Upper lobe of left lung (tissue), 6 donors: ENCODE data around the gene TMEM94. TPM values are rescaled to one million over a fixed set of nuclear protein-coding genes. Genes with fewer than 3 reads are reported as not detected.

Experiments used
- ATAC-seq, 2 donors: fragments of 200-7000 bp; cut with Tn5 transposase; one replicate each; pipeline ENCODE4 v1.9.1; 2022; ENCODE audit warnings: mild to moderate bottlenecking in 2 of 2, moderate library complexity in 2 of 2; ENCODE audit not compliant: low FRiP score in 2 of 2
- DNase-seq, 2 donors: peaks; one replicate each; pipeline ENCODE4 v3.0.0-alpha.2; 2019 to 2020
- H3K27ac ChIP-seq, 4 donors: fragments of 200-600 bp; sonication (generic); one replicate each; pipeline ENCODE4 v1.5.1; 2016 to 2019
- H3K27me3 ChIP-seq, 4 donors: fragments of 200-600 bp; sonication (generic); one replicate each; pipeline ENCODE4 v1.5.1; 2017 to 2019
- H3K36me3 ChIP-seq, 4 donors: fragments of 200-600 bp; sonication (generic); one replicate each; pipeline ENCODE4 v1.5.1; 2016 to 2019
- H3K4me1 ChIP-seq, 4 donors: fragments of 200-600 bp; sonication (generic); one replicate each; pipeline ENCODE4 v1.5.1; 2018 to 2019
- H3K4me3 ChIP-seq, 4 donors: fragments of 200-600 bp; sonication (generic); one replicate each; pipeline ENCODE4 v1.5.1; 2017 to 2019; ENCODE audit warnings: mild to moderate bottlenecking in 2 of 4, moderate library complexity in 1 of 4
- H3K9me3 ChIP-seq, 4 donors: fragments of 200-600 bp; sonication (generic); one replicate each; pipeline ENCODE4 v1.5.1; 2018 to 2019
- CTCF ChIP-seq, 6 experiments: fragments of 450-650 bp in 4 of 6; fragments of 200-600 bp in 2 of 6; sonication (generic) in 2 of 6; IDR thresholded peaks; one replicate each; pipeline ENCODE4 v1.5.1; 2016 to 2019; ENCODE audit warnings: antibody characterized with exemption in 6 of 6
- EP300 ChIP-seq, 4 donors: sonication (generic); formaldehyde crosslinking; IDR thresholded peaks; one replicate each; pipeline ENCODE4 v1.5.1; 2017; ENCODE audit warnings: antibody characterized with exemption in 4 of 4, control low read depth in 2 of 4
- POLR2A ChIP-seq, 4 donors: fragments of 450-650 bp; IDR thresholded peaks; one replicate each; pipeline ENCODE4 v1.5.1; 2016 to 2017; ENCODE audit warnings: antibody characterized with exemption in 4 of 4, mild to moderate bottlenecking in 2 of 4
- POLR2AphosphoS5 ChIP-seq, 2 donors: sonication (generic); formaldehyde crosslinking; IDR thresholded peaks; one replicate each; pipeline ENCODE4 v1.5.1; 2017; ENCODE audit warnings: antibody characterized with exemption in 2 of 2
- WGBS, 2 donors: methylation state at CpG; one replicate each; pipeline ENCODE4 v1.1.5; 2017 to 2018; 5-methylcytosine and 5-hydroxymethylcytosine counted together
- total RNA-seq, 6 donors: library from RNA; depleted of rRNA in 4 of 6; stranded (reverse); fragments of >200 nt in 4 of 6; gene quantifications; one replicate each; pipeline versions ENCODE4 v1.1.0 to v1.2.1, GENCODE V29; 2016 to 2021
- donor health status: DM: no; HTN: no; CAD: no; lungs with moderate emphysema.
- donor health status: DM: no; HTN: yes; CAD: no; lungs with severe emphysema.

The TMEM94 gene
- total RNA-seq, 6 donors from 2014 or later: 62.3 to 320 (median 90.5) TPM

GRCh38 chr17:75490173-75490743 is 33.8 kb downstream of the TMEM94 start:
- Histone ChIP-seq H3K4me1 (peaks cover 40 to 55% (median 41%) of the 10 kb centered on the region in 4 donors), H3K36me3 (peaks cover 13 to 51% (median 42%) of the 10 kb centered on the region in 4 donors), H3K27ac (peak overlapping the region; percentile 56 to 87 (median 70)), H3K27me3 (no peaks in the 10 kb centered on the region), H3K9me3 (no peaks in the 10 kb centered on the region), H3K4me3 (no peak overlapping the region)
- TF ChIP-seq EP300 (IDR thresholded peaks at IDR 0.05): no peak
- no peak for TF ChIP-seq CTCF (IDR thresholded peaks at IDR 0.05)
- TF ChIP-seq POLR2A (IDR thresholded peaks at IDR 0.05): no peak
- TF ChIP-seq POLR2AphosphoS5 (IDR thresholded peaks at IDR 0.05): no peak
- DNase-seq (peak; percentile 54 to 71), ATAC-seq (no peak)
- WGBS, 2 donors: 60 to 67% methylated on average over 1 to 12 of the region's 14 CpGs

GRCh38 chr17:75490953-75491649 is 34.7 kb downstream of the TMEM94 start:
- DNase-seq (peak in 1 of 2 donors; percentile 47), ATAC-seq (no peak)
- Histone ChIP-seq H3K4me1 (peaks cover 40 to 47% (median 40%) of the 10 kb centered on the region in 4 donors), H3K4me3 (no peak overlapping the region), H3K27ac (peak overlapping the region; percentile 56 to 87 (median 70)), H3K9me3 (no peaks in the 10 kb centered on the region), H3K27me3 (no peaks in the 10 kb centered on the region), H3K36me3 (peaks cover 13 to 59% (median 51%) of the 10 kb centered on the region in 4 donors)
- WGBS, 2 donors: 64 to 76% methylated on average over 10 to 18 of the region's 19 CpGs
- TF ChIP-seq CTCF (IDR thresholded peaks at IDR 0.05) (no peak), POLR2AphosphoS5 (IDR thresholded peaks at IDR 0.05) (peak in 1 of 2 donors; percentile 12)

- TF ChIP-seq CTCF (IDR thresholded peaks at IDR 0.05): no peak
- no peak for TF ChIP-seq EP300 (IDR thresholded peaks at IDR 0.05)
- TF ChIP-seq POLR2AphosphoS5 (IDR thresholded peaks at IDR 0.05): no peak
- TF ChIP-seq POLR2A (IDR thresholded peaks at IDR 0.05): no peak
- DNase-seq (peak in 1 of 2 donors; percentile 52), ATAC-seq (no peak)
- WGBS, 2 donors: 92 to 94% methylated on average over 8 to 15 of the region's 15 CpGs
- no peak overlapping the region for H3K4me3 ChIP-seq
- H3K27ac ChIP-seq: peak overlapping the region in 3 of 4 donors; percentile 56 to 87 (median 74)
- H3K36me3 ChIP-seq: peaks cover 13 to 61% (median 56%) of the 10 kb centered on the region in 4 donors
- H3K4me1 ChIP-seq: peaks cover 34 to 41% (median 38%) of the 10 kb centered on the region in 4 donors
- H3K9me3 ChIP-seq: no peaks in the 10 kb centered on the region
- no peaks in the 10 kb centered on the region for H3K27me3 ChIP-seq
Observed at GRCh38 chr17:75491680-75492079, 35.2 kb downstream of the TMEM94 start.

GRCh38 chr17:75492555-75493168 is 36.2 kb downstream of the TMEM94 start:
- no peak for ATAC-seq
- Histone ChIP-seq H3K36me3 (peaks cover 13 to 70% (median 60%) of the 10 kb centered on the region in 4 donors), H3K27ac (no peak overlapping the region), H3K4me1 (peaks cover 24 to 32% (median 31%) of the 10 kb centered on the region in 4 donors), H3K27me3 (no peaks in the 10 kb centered on the region), H3K4me3 (no peak overlapping the region), H3K9me3 (no peaks in the 10 kb centered on the region)
- 94 to 97% methylated on average over 6 to 23 of the region's 23 CpGs for WGBS, 2 donors
- DNase-seq: peak in 1 of 2 donors; percentile 66
- TF ChIP-seq CTCF (IDR thresholded peaks at IDR 0.05) (no peak), POLR2A (IDR thresholded peaks at IDR 0.05) (no peak), POLR2AphosphoS5 (IDR thresholded peaks at IDR 0.05) (no peak), EP300 (IDR thresholded peaks at IDR 0.05) (no peak)
